Esophagus mucosa (tissue), 1 donor: ENCODE measurements around the gene BRIP1. TPM values are rescaled to one million over a fixed set of nuclear protein-coding genes. Genes with fewer than 3 reads are reported as not detected.

Source experiments
- ATAC-seq: fragments of 200-7000 bp; cut with Tn5 transposase; one replicate; pipeline ENCODE4 v1.9.1; 2020
- total RNA-seq: library from RNA; stranded (reverse); gene quantifications from one replicate; pipeline ENCODE4 v1.2.4, GENCODE V29; 2023
- donor health status: DM: yes; HTN: yes; CAD: no.

BRIP1 gene
- total RNA-seq, 1 donor from 2014 or later: 3.9 TPM

DNA sequence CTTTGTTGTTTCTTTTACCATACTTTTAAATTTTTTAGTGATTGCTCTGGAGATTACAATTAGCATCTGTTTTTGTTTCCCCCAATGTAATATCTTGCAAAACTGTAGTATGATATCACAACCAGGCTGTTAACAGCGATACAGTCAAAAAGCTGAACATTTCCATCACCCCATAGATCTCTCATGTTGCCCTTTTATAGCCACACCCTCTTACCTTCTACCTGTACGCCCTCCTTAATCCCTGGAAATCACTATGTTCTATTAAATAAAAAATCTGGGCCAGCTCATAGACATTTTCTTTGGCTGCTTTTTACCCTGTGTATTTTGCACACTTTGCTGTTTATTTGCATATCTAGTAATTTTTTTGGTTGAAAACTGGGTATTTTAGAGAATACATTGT, 205.1 kb downstream of the BRIP1 start:
- ATAC-seq: no peak

DNA sequence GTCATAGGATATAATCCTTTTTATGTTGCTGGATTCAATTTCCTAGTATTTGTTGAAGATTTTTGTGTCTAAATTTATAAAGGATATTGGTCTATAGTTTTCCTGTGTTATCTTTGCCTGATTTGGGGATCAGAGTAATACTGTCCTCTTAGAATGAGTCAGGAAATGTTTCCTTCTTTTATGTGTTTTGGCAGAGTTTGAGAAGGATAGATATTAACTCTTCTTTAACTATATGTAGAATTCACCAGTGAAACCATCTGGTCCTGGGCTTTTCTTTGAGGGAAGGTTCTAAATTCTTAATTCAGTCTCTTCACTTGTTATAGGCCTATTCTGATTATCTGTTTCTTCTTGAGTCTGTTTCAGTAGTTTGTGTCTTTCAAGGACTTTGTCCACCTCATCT, 206.0 kb downstream of the BRIP1 start:
- ATAC-seq: no peak

DNA sequence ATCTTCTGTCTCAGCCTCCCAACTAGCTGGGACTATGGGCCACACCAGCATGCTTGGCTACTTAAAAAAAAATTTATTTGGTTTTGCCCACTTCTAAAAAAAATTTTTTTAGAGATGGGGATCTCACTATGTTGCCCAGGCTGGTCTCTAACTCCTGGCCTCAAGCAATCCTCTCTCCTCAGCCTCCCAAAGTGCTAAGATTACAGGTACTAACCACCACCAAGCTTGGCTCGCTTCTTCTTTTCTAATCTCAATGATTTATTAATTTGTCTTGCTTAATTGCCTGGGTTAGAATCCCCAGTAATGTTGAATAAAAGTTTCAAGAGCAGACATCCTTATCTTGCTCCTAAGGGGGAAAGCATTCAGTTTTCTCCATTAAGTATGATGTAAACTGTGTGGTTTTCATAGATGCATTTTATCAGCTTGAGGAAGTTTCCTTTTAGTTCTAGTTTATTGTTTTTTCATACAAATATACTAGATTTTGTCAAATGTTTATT, 206.6 kb downstream of the BRIP1 start:
- no peak for ATAC-seq

DNA sequence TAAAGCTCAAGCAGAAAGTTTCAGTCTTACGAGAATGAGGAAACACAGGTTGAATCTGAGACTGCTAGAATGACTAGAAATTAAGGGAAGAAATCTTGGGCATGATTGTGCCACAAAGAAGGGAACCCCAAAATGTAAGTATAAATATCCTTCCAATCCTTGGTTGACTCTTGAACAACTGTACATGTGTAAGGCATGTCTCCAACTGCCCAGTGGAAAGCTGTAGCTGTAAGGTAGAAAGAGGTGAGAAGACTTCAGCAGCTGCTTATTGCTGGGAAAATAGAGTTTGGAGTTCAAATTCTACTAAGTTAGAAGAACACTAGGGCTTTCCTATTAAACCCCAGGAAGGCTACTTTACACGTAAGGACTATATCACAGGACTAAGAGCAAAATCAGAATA, 212.6 kb downstream of the BRIP1 start:
- ATAC-seq: no peak

DNA sequence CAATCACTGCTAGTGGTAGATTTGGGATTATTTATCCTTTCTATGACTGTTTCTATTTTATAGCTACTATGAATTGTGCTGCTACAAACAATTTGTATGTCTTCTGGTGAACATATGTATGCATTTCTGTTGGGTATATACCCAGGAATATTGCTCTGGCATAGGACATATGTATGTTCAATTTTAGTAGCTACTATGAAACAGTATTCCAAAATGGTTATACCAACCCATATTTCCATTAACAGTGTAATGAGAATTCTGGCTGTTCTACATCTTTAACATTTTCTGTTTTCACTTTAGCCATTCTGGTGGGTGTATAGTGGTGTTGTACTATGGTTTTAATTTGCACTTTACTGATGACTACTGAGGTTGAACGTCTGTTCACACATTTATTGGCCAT, 214.7 kb downstream of the BRIP1 start:
- ATAC-seq: no peak

DNA sequence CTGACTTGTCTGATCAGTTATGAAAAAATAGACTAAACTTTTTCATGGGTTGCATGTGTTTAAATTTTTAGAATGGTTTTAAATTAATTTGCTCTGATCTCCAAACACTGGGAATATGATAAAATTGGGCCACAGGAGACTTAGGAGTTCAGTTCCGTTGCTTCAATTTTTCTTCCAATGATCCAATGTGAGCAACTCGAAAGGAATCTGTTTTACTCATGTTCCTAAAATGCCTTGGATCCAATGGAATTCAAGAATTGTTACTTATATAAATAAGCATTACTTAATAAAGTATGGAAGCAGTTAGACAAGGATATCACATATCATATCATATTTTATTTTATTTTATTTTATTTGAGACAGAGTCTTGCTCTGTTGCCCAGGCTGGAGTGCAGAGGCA, 216.3 kb downstream of the BRIP1 start:
- no peak for ATAC-seq

DNA sequence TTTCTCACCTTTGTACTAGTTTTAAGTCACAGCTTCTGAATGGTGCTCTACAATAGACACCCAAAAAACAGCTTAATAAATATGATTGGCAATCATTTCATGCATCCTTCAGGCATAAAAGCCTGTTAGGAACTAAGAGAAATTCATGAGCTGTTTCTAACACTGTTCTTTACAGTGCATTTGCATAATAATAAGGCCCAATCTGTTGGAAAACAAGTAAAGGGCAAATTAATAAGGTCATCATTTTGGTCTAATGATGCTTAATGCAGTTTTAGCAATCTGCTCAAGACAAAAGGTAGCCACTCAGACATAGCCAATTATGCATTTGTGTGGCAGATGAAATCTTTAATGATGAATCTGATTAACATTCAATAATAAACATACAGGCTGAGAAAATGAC, 216.8 kb downstream of the BRIP1 start:
- no peak for ATAC-seq

DNA sequence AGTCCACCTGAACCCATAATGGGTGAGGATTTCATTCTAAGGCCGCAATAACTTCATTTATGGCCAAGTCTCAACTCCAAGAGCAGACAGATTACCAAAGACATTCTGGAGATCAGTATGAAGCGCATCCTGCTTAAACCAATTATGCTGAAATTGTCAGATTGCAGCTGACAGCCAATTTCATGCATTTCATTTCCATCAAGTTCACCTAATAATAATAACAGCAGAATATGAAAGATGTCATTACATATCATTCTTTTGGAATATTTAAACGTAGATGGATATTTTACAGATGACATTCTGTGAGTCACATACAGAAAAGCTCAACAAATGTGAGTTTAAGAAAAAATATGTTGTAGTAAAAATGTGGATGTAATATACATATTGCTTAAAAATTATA, 217.4 kb downstream of the BRIP1 start:
- ATAC-seq: no peak

DNA sequence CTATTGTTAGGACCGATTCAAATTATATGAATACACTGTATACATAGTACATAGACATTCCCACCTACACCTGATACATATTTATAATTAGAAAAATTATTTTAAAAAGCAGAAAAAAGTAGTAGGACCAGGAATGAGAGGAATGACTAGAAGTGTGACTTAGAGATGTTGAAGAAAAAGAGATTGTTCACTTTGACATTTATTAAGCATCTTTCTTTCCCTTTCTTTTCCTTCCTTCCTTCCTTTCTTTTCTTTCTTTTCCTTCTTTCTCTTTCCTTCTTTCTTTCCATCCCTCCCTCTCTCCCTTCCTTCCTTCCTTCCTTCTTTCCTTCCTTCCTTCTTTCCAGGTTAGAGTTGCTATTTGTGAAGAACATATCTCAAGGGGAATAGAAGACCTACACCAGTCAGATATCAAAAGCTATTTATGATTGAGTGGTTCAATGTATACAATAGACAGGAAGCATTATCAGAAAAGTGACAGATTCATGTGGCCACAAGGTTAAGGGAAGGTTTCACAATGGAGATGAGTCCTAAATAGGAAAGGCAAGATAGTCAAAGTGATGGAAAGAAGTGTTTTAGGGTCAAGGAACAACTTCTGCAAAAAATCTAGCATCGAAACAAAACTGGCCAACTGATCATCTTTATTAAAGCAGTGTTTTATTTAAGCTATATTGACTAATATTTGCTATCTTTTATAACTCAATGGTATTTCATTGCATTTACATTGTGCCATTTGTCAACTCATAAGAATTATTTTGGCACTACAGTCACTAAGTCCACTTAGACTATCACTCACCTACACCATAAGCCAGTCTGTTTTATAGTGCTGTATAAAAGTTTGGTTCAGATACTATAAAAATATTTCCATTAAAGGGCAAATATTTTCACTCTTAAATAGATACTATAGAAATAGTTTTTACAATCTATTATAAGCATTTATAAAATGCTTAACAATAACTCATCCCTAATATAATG, 218.2 kb downstream of the BRIP1 start:
- no peak for ATAC-seq

DNA sequence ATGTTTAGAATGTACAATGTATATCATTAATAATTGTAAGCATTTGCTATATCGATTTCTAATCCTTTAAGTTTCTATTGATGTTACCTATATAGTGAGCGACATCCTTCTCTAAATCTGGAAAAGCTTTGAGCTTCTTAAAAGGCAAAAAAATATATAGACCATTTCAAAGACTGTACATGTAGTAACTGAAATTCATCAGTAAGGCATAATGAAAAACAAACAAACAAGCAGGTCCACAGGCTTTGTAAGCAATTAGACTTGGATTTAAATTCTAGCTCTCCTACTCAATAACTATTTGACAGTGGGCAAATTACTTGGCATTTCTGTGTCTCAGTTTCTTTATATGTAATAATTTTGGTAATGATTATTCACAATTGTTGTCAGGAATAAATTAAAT, 220.6 kb downstream of the BRIP1 start:
- no peak for ATAC-seq

DNA sequence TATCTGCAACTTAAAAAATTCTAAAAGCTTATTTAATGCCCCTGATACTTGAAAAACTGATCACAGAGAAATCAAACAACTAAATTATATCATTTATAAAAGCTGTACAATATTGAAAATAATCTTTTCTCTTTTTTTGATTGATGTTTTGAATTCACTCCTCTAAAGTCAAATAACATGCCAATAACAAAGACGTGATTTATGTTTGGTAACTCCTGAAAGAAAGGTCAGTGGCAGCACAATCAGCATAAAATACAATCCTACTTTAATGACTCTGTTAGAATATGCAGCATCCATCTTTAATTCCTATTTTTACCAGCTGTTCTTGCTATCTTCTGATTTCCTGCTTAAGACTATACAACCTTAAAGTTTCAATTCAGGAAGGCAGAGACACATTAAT, 221.6 kb downstream of the BRIP1 start:
- no peak for ATAC-seq

DNA sequence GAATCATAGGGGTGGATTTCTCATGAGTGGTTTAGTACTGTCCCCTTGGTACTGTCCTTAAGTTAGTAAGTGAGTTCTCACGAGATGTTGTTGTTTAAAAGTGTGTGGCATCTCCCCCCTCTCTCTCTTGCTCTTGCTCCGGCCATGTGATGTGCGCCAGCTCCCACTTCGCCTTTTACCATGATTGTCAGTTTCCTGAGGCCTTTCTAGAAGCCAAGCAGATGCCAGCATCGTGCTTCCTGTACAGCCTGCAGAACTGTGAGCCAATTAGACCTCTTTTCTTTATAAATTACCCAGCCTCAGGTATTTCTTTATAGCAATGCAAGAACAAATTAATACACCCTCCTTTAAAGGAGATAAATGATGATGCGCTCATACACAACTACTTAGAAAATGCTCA, 222.2 kb downstream of the BRIP1 start:
- ATAC-seq: no peak

DNA sequence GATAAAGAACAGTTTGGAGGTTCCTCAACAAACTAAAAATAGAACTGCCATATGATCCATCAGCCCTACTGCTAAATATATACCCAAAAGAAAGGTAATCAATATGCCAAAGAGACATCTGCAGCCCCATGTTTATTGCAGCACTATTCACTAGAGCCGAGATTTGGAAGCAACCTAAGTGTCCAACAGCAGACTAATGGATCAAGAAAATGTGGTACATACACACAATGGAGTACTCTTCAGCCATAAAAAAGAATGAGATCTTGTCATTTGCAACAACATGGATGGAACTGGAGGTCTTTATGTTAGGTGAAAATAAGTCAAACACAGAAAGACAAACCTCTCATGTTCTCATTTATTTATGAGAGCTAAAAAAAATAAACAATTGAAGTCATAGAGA, 223.5 kb downstream of the BRIP1 start:
- ATAC-seq: no peak

DNA sequence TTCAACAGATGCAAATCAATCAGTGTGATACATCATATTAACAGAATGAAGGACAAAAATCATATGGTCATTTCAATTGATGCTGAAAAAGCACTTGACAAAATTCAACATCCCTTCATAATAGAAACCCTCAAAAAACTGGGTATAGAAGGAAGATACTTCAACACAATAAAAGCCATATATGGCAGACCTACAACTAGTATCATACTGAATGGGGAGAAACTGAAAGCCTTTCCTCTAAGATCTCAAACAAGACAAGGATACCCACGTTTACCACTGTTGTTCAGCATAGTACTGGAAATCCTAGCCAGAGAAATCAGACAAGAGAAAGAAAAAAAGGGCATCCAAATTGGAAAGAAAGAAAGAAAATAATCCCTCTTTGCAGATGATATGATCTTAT, 225.2 kb downstream of the BRIP1 start:
- no peak for ATAC-seq

DNA sequence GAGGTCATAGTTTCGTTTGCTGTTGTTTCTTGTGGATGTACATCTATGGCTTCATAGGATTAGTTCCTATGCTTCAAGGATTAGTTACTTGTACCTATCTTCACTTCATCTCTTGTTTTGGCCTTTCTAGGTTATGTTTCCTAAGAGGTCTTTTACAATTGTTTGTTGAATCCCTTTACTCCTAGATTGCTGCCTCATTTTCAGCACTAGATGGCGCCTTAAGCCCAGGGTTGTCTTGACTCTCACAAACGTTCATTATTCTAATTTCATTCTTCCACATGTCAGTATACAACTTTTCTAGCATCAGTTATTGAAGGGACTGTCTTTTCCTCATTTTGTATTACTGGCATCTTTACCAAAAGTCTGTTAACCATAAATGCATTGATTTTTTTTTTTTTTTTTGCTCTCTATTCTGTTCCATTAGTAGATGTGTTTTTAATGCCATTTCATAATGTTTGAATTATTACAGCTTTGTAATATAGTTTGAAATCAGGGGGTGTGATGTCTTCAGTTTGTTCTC, 227.4 kb downstream of the BRIP1 start:
- no peak for ATAC-seq

DNA sequence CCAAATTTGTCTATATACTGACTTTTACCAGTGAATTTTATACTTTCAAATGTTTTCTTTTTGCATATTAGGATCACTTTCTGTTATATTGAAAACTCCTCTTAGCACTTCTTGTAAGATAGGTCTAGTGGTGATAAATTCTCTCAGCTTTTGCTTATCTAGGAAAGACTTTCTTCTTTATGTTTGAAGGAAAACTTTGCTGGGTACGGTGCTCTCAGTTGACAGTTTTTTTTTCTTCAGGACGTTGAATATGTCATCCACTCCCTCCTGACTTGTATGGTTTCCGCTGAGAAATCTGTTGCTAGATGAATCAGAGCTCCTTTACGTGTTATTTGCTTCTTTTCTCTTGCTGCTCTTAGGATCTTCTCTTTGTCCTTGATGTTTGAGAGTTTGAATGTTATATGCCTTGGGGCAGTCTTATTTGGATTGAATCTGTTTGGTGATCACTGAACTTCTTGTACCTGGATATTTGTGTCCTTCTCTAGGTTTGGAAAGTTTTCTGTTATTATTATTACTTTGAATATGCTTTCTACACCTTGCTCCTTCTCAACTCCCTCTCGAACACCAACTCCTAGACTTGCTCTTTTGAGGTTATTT, 228.3 kb downstream of the BRIP1 start:
- ATAC-seq: no peak

DNA sequence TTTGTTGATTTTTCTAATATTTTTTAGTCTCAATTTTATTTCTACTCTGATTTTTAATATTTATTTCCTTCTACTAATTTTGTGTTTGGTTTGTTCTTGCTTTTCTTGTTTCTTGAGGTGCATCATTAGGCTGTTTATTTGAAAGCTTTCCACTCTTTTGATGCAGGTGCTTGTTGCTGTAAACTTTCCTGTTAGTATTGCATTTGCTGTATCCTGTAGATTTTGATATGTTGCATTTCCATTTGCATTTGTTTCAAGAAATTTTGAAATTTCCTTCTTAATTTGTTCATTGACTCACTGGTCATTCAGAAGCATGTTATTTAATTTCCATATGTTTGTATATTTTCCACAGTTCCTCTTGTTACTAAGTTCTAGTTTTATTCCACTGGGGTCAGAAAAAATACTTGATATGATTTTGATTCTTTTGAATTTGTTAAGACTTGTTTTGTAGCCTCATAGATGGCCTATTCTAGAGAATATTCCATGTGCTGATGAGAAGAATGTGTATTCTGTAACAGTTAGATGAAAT, 229.3 kb downstream of the BRIP1 start:
- no peak for ATAC-seq

DNA sequence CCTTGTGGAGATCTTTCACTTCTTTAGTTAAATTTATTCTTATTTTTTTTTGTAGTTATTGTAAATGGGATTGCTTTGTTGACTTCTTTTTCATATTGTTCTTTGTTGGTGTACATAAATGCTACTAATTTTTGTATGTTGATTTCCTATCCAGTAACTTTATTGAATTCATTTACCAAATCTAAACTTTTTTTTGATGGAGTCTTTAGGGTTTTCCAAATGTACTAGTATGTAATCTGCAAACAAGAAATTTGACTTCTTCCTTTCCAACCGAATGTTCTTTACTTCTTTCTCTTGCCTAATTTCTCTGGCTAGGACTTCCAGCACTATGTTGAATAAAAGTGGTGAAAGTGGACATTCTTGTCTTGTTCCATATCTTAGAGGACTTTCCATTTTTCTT, 230.5 kb downstream of the BRIP1 start:
- no peak for ATAC-seq

DNA sequence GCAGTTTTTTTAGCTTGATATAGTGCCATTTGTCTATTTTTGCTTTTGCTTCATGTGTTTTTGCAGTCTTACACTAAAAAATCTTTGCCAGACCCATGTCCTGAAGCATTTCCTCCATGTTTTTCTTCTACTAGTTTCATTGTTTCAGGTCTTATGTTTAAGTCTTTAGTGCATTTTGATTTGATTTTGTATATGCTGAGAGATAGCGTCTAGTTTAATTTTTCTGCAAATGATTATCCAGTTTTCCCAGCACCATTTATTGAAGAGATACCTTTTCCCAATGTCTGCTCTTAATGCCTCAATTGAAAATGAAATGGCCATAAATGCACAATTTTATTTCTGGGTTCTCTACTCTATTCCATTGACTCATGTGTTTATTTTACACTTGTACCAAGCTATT, 231.5 kb downstream of the BRIP1 start:
- ATAC-seq: no peak
